GM21360 (cell line): Measurements from ENCODE around the gene PSMB1.
"Not testable (repeated sequence)": the region's sequence is repeated elsewhere in the genome, so short reads cannot be mapped to it uniquely, and the experiment has no call there.

Experiments
- ATAC-seq: cut with Tn5 transposase; IDR thresholded peaks from one replicate; pipeline ENCODE4 v1.9.1; 2021; ENCODE audit warnings: mild to moderate bottlenecking, moderate library complexity; ENCODE audit not compliant: unreplicated experiment

The PSMB1 gene

DNA sequence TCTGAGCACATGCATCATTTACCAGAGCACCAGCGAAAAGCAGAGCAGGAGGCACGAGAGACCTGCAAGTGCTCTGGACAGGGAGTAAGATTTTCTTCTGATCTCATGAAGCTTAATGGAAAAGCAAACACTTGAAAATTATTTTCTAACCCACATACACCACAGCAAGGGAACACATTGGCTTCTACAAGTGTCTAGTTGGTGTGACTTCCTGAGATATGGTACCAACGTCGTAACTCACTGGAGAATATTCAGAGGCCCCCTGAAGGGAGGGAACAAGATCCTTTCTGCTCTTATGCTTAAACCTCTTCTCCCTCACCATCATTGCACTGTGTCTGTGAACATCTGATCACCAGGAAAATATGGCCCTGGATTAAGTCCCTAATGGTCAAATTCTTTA is 48.6 kb downstream of the PSMB1 start:
- ATAC-seq: no peak

DNA sequence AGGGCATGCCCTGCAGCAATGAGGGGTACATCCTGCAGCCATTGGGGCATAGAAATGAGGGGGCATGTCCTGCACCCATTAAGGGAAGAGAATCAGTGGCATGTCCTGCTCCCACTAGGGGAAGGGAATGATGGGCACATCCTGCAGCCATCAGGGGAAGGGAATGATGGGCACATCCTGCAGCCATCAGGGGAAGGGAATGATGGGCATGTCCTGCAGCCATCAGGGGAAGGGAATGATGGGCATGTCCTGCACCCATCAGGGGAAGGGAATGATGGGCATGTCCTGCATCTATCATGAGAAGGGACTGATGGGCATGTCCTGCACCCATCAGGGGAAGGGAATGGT is 49.7 kb downstream of the PSMB1 start:
- no peak for ATAC-seq

- not testable (repeated sequence) for ATAC-seq
These were observed 50.2 kb downstream of the PSMB1 start for GRCh38 chr6:170502733-170503413.

GRCh38 chr6:170502268-170502667 is 50.8 kb downstream of the PSMB1 start:
- not testable (repeated sequence) for ATAC-seq

- no peak for ATAC-seq
These were observed 52.0 kb downstream of the PSMB1 start for GRCh38 chr6:170500955-170501590.

- ATAC-seq: no peak
These were observed 55.2 kb downstream of the PSMB1 start for GRCh38 chr6:170497841-170498301.

DNA sequence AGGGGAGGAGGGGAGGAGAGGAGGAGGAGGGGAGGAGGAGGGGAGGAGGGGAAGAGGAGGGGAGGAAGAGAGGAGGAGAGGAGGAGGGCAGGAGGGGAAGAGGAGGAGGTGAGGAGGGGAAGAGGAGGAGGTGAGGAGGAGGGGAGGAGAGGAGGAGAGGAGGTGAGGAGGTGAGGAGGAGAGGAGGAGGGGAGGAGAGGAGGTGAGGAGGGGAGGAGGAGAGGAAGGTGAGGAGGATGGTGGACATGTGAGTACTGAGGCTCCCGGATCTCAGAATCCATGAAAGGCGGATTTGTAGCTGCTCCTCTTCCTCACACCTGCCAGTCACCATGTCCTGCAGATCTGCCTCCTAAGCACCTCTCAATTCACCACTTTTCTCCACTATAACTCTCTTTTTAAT is 59.8 kb downstream of the PSMB1 start:
- ATAC-seq: no peak

DNA sequence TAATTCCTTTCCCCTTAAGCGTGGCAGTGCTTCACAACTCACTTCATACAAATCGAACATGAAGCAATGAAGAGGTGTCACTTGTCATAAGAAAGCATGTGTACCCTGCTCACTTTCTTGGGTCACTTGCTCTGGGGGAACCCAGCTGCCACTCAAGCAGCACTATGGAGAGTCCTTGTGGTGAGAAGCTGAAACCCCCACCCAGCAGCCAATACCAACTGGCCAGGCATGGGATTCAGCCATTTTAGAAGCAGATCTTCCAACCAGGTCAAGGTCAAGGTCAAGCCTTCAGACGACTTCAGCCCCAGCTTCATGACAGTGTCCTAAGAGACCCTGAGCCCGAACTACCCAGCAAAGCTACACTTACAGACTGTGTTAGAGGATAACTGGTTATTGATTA is 62.8 kb downstream of the PSMB1 start:
- no peak for ATAC-seq

GRCh38 chr6:170489836-170490235 is 63.3 kb downstream of the PSMB1 start:
- ATAC-seq: no peak

DNA sequence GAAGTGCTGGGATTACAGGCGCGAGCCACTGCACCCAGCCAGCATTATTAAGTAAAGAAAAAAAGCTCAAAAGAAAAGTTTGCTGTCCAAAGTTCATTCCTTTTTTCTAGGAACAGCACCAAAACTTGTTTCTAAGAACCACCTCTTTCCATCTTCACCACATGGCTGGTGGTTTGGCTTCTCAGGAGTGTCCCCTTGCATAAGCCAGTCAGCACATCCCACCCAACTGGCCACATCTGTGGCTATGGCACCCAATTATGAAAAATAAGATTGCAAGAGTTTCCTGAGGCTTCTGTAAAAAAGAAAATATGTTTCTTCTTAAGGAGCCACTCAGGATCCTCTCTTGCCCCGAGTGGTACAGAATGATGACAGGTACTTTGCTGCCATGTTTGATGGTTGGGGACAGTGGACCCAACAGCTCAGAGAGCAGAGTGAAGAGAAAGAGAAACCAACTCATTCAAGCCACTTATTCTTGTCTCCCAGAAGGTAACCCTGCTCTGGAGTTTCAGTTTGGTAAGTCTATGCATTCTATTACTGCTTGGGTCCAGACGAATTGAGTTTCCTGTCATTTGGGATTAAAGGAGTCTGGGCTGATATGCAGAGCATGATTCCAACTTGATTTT is 65.3 kb downstream of the PSMB1 start:
- no peak for ATAC-seq

- ATAC-seq: no peak
These were observed 67.9 kb downstream of the PSMB1 start for GRCh38 chr6:170485159-170485558.
